HG03060 (cell line): ENCODE measurements around the gene EIF2D.
"Not testable (repeated sequence)": the region's sequence is repeated elsewhere in the genome, so short reads cannot be mapped to it uniquely, and the experiment has no call there.

Source experiments
- ATAC-seq: cut with Tn5 transposase; IDR thresholded peaks from one replicate; pipeline ENCODE4 v1.9.1; 2021; ENCODE audit warnings: low read depth, moderate number of reproducible peaks; ENCODE audit not compliant: unreplicated experiment

Gene EIF2D

GRCh38 chr1:206588492-206588891 lies 23.8 kb downstream of the EIF2D start:
- no peak for ATAC-seq

- no peak for ATAC-seq
These were observed 24.4 kb downstream of the EIF2D start for GRCh38 chr1:206587904-206588303.

- no peak for ATAC-seq
These were observed 25.5 kb downstream of the EIF2D start for GRCh38 chr1:206586501-206587445.

GRCh38 chr1:206584683-206585082 lies 27.6 kb downstream of the EIF2D start:
- no peak for ATAC-seq

- no peak for ATAC-seq
These were observed 28.3 kb downstream of the EIF2D start for GRCh38 chr1:206583707-206584648.

GRCh38 chr1:206582971-206583706 lies 29.1 kb downstream of the EIF2D start:
- ATAC-seq = no peak

GRCh38 chr1:206582537-206582936 lies 29.7 kb downstream of the EIF2D start:
- no peak for ATAC-seq

GRCh38 chr1:206581571-206581981 lies 30.7 kb downstream of the EIF2D start:
- ATAC-seq = no peak

- ATAC-seq = not testable (repeated sequence)
These were observed 31.2 kb downstream of the EIF2D start for GRCh38 chr1:206581114-206581497.

- ATAC-seq = no peak
These were observed 31.7 kb downstream of the EIF2D start for GRCh38 chr1:206580438-206581113.

- ATAC-seq = peak; percentile 76
These were observed 32.4 kb downstream of the EIF2D start for GRCh38 chr1:206579747-206580437.

- no peak for ATAC-seq
These were observed 33.3 kb downstream of the EIF2D start for GRCh38 chr1:206578978-206579374.

GRCh38 chr1:206578068-206578977 lies 33.9 kb downstream of the EIF2D start:
- ATAC-seq = no peak

GRCh38 chr1:206577626-206578025 lies 34.6 kb downstream of the EIF2D start:
- ATAC-seq = no peak

- ATAC-seq = no peak
These were observed 36.1 kb downstream of the EIF2D start for GRCh38 chr1:206575894-206576737.

- ATAC-seq = no peak
These were observed 36.9 kb downstream of the EIF2D start for GRCh38 chr1:206575165-206575893.

GRCh38 chr1:206573762-206574161 lies 38.5 kb downstream of the EIF2D start:
- no peak for ATAC-seq
